Ureter (tissue), 1 donor: ENCODE data around the gene ANKRD17. TPM values are rescaled to one million over a fixed set of nuclear protein-coding genes. Genes with fewer than 3 reads are reported as not detected.

Source experiments
- DNase-seq: peaks from one replicate; pipeline ENCODE4 v3.0.0-alpha.2; 2020; ENCODE audit warnings: low spot score
- total RNA-seq: library from RNA; stranded (reverse); gene quantifications from one replicate; pipeline ENCODE4 v1.2.4, GENCODE V29; 2023
- donor health status: DM: yes; HTN: yes; CAD: no.

Gene ANKRD17
- total RNA-seq, 1 donor from 2014 or later: 101 TPM

- DNase-seq: no peak
These were observed 205.5 kb downstream of the ANKRD17 start for GRCh38 chr4:73053076-73053475.

- DNase-seq: no peak
These were observed 207.0 kb downstream of the ANKRD17 start for GRCh38 chr4:73051625-73052024.

- DNase-seq: no peak
These were observed 212.7 kb downstream of the ANKRD17 start for GRCh38 chr4:73045879-73046278.

- no peak for DNase-seq
These were observed 221.5 kb downstream of the ANKRD17 start for GRCh38 chr4:73037057-73037456.

GRCh38 chr4:73036123-73036522 is 222.5 kb downstream of the ANKRD17 start:
- no peak for DNase-seq

- no peak for DNase-seq
These were observed 223.7 kb downstream of the ANKRD17 start for GRCh38 chr4:73034896-73035295.

- no peak for DNase-seq
These were observed 230.0 kb downstream of the ANKRD17 start for GRCh38 chr4:73028621-73029020.

Other genes with a start within 250 kb of the ANKRD17 start
- 18.6 TPM for gene COX18, start 189.1 kb downstream of the ANKRD17 start, total RNA-seq
- 11.9 TPM for gene ALB, start 145.5 kb upstream of the ANKRD17 start, total RNA-seq
- gene AFP, start 177.4 kb upstream of the ANKRD17 start, total RNA-seq: not detected
- gene AFM, start 222.9 kb upstream of the ANKRD17 start, total RNA-seq: not detected